HG03558 (cell line): Measurements from ENCODE around the gene CYLD.

ENCODE experiments used
- ATAC-seq: cut with Tn5 transposase; IDR thresholded peaks from one replicate; pipeline ENCODE4 v1.9.1; 2021; ENCODE audit warnings: moderate number of reproducible peaks; ENCODE audit not compliant: unreplicated experiment; ENCODE audit errors: extremely low read depth

The CYLD gene

DNA sequence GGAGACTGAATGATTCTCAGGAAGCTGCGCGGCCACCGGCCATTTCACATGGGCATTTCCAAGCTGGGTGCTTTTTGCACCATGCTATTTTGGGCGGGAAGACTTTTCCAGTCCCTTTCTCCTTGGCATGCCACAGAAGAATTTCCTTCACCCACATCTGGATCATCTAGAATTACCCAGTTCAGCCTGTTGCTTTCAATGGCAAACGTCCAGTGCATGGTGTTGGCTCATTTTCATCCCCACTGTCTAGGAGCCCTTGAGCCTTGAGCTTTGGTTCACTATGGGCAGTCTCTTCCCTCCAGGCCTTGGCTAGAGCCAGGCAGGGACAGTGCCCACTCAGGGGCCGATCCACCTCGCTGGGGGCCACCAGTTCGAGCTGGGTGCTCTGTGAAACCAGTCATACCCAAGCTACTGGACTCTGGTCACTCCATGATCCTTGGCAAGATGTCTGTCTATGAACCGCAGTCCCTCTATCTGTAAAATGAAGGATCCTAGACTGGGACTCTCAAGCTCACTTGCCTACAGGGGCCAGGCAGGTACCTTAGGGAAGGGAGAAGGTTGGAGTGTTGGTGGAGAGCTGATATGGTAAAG lies 71.1 kb downstream of the CYLD start:
- no peak for ATAC-seq

DNA sequence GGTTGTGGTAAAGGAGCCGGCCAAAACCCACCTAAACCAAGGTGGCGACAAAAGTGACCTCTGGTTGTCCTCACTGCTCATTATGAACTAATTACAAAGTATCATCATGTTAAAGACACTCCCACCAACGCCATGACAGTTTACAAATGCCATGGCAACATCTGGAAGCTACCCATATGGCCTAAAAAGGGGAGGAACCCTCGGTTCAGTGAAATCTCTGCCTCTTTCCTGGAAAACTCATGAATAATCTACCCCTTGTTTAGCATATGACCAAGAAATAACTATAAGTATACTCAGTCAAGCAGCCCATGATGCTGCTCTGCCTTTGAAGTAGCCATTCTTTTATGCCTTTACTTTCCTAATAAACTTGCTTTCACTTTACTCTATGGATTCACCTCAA lies 72.2 kb downstream of the CYLD start:
- ATAC-seq = no peak

GRCh38 chr16:50814541-50814940 lies 72.7 kb downstream of the CYLD start:
- no peak for ATAC-seq

DNA sequence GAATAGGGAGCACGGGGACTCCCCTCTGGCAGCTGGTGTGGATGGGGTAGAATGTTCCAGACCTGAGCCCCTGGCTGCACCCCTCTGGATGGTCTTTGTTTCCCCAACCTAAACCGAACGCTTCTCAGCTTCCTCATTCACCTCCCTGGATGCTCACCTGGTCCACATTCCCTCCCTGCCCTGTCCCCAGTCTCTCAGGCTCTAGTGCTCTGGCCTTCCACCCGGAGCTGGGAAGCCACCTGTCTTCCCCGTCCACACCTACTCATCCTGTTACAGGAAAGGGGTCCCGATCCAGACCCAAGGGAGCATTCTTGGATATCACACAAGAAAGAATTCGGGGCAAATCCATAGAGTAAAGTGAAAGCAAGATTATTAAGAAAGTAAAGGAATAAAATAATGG lies 73.5 kb downstream of the CYLD start:
- ATAC-seq = no peak

- ATAC-seq = no peak
Measured at GRCh38 chr16:50816901-50817555, 75.1 kb downstream of the CYLD start.

DNA sequence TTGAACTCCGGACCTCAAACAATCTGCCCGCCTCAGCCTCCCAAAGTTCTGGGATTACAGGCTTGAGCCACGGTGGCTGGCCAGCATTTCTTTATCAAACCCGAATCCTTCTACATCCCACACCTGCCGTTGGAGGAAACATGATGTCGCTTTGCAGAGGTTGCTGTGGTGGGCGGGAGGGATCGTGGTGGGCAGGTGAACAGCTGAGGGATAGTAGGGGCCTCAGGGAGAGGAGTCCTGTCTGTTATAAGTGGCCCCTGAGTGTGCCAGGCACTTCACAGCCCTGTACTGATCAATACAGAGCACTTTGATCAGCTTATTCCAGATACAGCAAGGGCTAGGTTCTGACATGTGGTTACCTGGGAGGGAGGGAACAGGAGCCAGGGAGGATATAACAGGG lies 76.5 kb downstream of the CYLD start:
- no peak for ATAC-seq

DNA sequence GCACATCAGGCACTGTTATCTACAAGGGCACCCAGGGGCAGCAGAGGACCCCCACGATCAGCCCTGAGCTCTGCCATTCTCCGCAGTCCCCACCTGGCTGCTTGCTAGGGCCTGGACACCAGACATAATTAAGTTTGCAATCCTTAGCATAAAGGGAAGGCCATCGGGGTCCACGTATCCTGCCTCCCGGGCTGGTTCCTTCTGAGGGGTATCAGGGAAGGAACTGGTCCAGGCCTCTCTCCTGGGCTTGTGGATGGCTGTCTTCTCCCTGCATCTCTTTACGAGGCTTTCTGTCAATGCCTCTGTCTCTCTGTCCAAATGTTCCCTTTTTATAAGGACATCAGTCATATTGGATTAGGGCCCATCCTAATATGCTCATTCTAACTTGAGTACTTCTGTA lies 77.8 kb downstream of the CYLD start:
- no peak for ATAC-seq

GRCh38 chr16:50820225-50820624 lies 78.3 kb downstream of the CYLD start:
- no peak for ATAC-seq

DNA sequence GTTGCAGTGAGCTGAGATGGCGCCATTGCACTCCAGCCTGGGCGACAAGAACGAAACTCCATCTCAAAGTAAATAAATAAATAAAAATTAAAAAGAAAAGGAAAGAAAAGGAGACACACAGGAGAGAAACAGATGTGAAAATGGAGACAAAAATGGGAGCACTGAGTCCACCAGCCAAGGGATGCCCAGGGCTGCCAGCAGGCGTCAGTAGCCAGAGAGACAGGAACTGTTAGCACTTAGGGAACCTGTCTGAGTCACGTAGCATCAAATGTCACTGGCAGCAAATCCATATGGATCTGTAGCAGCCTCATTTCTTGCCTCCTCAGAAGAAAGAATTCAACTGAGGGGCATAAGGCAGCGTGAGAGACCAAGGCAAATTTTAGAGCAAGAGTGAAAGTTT lies 79.7 kb downstream of the CYLD start:
- no peak for ATAC-seq

- ATAC-seq = no peak
Measured at GRCh38 chr16:50822671-50823070, 80.8 kb downstream of the CYLD start.

- no peak for ATAC-seq
Measured at GRCh38 chr16:50826797-50827316, 85.0 kb downstream of the CYLD start.

- ATAC-seq = no peak
Measured at GRCh38 chr16:50828164-50828702, 86.3 kb downstream of the CYLD start.

- ATAC-seq = no peak
Measured at GRCh38 chr16:50830698-50831097, 88.8 kb downstream of the CYLD start.

GRCh38 chr16:50831751-50832150 lies 89.9 kb downstream of the CYLD start:
- ATAC-seq = no peak

GRCh38 chr16:50833929-50834328 lies 92.0 kb downstream of the CYLD start:
- ATAC-seq = no peak

GRCh38 chr16:50834701-50835100 lies 92.8 kb downstream of the CYLD start:
- ATAC-seq = no peak

DNA sequence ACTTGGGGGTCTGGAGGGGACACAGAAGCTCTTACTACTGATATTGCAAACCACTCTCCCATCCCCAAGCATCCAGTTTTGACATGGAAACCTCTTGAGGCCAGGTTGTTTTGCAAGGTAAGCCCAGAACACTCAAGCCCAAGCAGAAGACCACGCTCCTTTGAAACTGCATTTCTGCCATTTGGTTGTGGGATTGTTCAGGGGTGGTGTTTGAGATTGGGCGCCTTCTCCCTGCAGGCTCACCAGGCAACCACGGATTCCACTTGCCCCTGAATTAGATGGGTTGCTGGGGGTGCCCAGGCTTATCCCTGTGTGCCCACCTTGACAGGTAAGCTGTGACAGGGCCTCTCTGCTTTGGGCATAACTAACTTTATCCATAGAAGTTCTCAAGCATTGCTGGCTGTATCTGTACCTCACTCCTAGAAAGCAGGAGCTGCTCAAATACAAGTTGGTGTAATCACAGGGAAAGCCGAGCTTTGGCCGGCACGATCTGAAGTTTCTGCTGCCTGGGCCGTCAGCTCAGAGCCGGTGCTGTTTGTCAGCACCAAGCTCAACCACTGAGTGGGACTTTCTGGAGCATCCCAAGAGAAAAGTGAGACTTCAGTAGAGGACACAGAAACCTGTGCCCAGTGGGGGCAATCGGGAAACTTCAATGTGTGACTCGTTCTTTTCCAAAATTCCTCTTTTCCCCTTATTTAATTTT lies 93.6 kb downstream of the CYLD start:
- ATAC-seq = no peak

- ATAC-seq = no peak
Measured at GRCh38 chr16:50836121-50836621, 94.3 kb downstream of the CYLD start.

- ATAC-seq = no peak
Measured at GRCh38 chr16:50837324-50837723, 95.4 kb downstream of the CYLD start.

- no peak for ATAC-seq
Measured at GRCh38 chr16:50838165-50838564, 96.3 kb downstream of the CYLD start.

DNA sequence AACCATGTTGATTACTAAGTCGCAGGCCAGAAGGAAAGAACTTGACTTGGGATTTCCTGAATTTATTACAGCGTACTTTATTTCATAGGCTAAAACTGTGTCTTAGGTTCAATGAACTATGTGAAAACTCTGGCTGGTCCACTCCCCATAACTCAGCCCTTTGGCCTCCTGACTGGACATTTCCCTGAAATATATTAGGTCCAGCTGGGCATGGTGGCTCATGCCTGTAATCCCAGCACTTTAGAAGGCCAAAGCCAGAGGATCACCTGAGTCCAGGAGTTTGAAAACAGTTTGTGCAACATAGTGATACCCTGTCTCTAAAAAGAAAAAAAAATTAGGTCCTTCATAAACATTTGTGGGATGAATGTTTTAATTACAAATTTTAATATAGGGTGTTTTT lies 97.0 kb downstream of the CYLD start:
- ATAC-seq = no peak
